Activated B cell treated with CpG ODN at 0.5 μM for 24 hours (primary cell): Measurements from ENCODE around the gene HOXB8. TPM values are rescaled to one million over a fixed set of nuclear protein-coding genes. Genes with fewer than 3 reads are reported as not detected.
A peak's percentile ranks its signal among the peaks of the same experiment; 100 is the strongest.

ENCODE experiments used
- ATAC-seq: fragments of 200-7000 bp; cut with Tn5 transposase; one replicate; pipeline ENCODE4 v1.10.0; 2021; ENCODE audit warnings: low read depth, mild to moderate bottlenecking, moderate library complexity
- CTCF ChIA-PET: fragments of 350-600 bp; sonication (Branson Sonifier 250); formaldehyde crosslinking; loops from one replicate; lab custom pipeline; 2021; ENCODE audit warnings: antibody characterized with exemption; lab: Charles Lee
- POLR2A ChIA-PET: fragments of 350-600 bp; sonication (Branson Sonifier 250); formaldehyde crosslinking; loops from one replicate; lab custom pipeline; 2021; ENCODE audit warnings: antibody characterized with exemption; lab: Charles Lee
- DNase-seq: peaks from one replicate; pipeline ENCODE4 v3.0.0; 2022
- H3K27ac Mint-ChIP-seq: one replicate; pipeline ENCODE4 v1.8.0; 2020; ENCODE audit warnings: mixed read lengths
- H3K27me3 Mint-ChIP-seq: one replicate; pipeline ENCODE4 v1.8.0; 2021; ENCODE audit warnings: mixed read lengths
- H3K36me3 Mint-ChIP-seq: one replicate; pipeline ENCODE4 v1.8.0; 2021; ENCODE audit warnings: low read depth, mixed read lengths
- H3K4me1 Mint-ChIP-seq: one replicate; pipeline ENCODE4 v1.8.0; 2021; ENCODE audit warnings: mixed read lengths
- H3K4me3 Mint-ChIP-seq: one replicate; pipeline ENCODE4 v1.8.0; 2020; ENCODE audit warnings: mild to moderate bottlenecking, mixed read lengths
- H3K9me3 Mint-ChIP-seq: one replicate; pipeline ENCODE4 v1.8.0; 2020; ENCODE audit warnings: mixed read lengths
- intact Hi-C: fragments of 100-400 bp; cut with micrococcal nuclease; formaldehyde crosslinking; loops from one replicate; pipeline ENCODE4 v1.15.1; 2024
- total RNA-seq: library from RNA; stranded (reverse); gene quantifications from 2 replicates; pipeline ENCODE4 v1.2.3, GENCODE V29; 2022
- TF ChIP-seq, protein P1 (sequence below): fragments of 200-600 bp; IDR thresholded peaks from one replicate; pipeline ENCODE4 v1.8.0; 2022; ENCODE audit warnings: antibody characterized with exemption, mild to moderate bottlenecking

Gene HOXB8
- total RNA-seq, 1 donor from 2014 or later, result not detected

DNA sequence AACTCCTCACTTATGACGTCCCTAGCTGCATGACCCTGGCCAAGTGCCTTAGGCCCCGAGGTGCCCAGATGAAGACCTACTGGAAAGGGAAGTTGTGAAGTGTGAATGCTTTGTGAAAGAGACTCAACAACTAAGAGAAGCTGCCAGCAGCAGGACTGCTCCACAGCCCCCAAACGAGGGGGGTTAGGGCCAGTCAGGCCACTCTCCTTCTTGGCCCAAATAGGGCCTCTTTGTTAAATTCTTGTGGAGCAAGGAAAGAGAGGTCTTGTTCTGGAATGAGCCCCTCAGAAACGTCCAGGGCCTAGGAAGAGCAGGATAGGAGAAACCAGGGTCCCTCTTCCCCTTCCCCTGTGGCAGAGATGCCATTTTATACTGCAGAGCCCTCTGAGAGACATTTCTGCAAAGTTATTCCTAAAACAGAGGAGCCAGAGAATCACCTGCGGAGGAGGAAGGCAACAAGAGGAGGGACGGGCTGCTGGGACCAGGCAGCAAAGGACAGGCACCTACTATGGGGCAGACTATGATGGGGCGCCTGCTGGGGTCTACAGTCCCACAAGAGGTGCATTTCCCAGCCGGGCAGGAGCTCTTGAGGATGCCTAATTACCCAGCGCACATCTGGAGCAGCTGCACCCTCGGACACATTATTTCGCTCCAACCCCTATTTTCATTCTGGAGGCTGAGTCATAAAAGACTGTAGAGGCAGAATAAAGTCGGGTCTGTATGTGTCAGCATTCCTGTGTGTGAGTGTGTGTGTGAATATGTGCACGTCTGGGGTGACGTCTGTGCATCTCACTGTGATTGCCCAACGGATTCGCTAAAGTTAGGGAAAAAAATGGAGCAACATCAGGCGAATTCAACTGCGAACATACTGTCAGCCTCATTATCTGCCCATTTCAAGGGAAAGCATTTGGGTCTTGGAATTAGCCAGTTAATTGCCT, 22.5 kb upstream of the HOXB8 start:
- POLR2A ChIA-PET, result no interaction called here
- no peaks in the 10 kb centered on the region for H3K9me3 Mint-ChIP-seq
- TF ChIP-seq, protein P1, sequence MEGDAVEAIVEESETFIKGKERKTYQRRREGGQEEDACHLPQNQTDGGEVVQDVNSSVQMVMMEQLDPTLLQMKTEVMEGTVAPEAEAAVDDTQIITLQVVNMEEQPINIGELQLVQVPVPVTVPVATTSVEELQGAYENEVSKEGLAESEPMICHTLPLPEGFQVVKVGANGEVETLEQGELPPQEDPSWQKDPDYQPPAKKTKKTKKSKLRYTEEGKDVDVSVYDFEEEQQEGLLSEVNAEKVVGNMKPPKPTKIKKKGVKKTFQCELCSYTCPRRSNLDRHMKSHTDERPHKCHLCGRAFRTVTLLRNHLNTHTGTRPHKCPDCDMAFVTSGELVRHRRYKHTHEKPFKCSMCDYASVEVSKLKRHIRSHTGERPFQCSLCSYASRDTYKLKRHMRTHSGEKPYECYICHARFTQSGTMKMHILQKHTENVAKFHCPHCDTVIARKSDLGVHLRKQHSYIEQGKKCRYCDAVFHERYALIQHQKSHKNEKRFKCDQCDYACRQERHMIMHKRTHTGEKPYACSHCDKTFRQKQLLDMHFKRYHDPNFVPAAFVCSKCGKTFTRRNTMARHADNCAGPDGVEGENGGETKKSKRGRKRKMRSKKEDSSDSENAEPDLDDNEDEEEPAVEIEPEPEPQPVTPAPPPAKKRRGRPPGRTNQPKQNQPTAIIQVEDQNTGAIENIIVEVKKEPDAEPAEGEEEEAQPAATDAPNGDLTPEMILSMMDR, result no peak
- H3K4me3 Mint-ChIP-seq, result no peak overlapping the region
- peaks cover 15% of the 10 kb centered on the region for H3K4me1 Mint-ChIP-seq
- intact Hi-C loops, result no loop called here
- CTCF ChIA-PET, result interaction anchor here (1.3 to 2.3 kb wide), 2 partner anchors 10 to 17 kb away, joined by 3 to 11 read pairs; no protein-coding TSS in a partner anchor
- H3K27ac Mint-ChIP-seq, result no peak overlapping the region
- no peak for ATAC-seq
- no peak for DNase-seq
- H3K36me3 Mint-ChIP-seq, result no peaks in the 10 kb centered on the region
- H3K27me3 Mint-ChIP-seq, result peaks cover 81% of the 10 kb centered on the region

DNA sequence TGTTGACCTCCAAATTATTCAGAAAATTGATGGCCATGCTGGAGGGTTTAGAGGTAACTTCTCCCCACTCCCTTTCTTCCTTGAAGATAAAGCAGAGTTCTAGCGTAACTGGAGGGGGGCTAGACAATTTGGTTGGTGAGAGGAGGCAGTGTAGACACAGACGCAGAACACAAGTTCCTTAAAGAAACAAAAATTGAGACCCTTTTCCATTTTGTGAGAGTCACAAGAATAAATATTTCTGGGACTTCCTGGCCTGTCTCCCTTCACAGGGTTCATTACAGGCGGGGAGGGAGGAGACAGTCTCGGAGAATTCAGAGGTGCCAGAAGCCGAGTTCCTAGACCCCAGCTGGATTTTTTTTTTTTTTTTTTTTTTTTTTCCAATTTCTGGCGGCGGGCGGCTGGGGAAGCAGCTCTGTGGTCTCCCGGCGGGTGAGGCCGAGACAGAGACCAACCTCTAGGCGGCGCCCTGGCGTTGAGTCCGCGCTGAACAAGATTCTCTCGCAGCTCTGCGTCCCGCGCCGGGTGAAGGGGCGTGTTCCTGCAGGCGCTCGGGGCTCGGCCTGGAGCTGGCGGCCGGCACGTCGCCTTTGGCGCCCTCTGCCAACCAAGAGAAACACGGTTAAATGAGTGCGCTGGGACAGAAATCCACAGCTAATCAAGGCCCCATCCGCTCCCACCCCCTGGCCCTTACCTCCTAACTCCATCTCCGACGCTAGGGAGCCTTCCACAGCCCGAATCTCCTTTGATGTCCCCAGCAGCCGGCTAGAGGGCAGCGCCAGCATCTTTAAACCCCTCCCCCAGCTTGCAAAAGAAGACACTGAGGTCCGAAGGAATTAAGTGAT, 21.3 kb upstream of the HOXB8 start:
- Mint-ChIP-seq H3K4me3 (no peak overlapping the region), H3K9me3 (no peaks in the 10 kb centered on the region), H3K36me3 (no peaks in the 10 kb centered on the region), H3K27ac (no peak overlapping the region), H3K27me3 (peaks cover 82% of the 10 kb centered on the region), H3K4me1 (peaks cover 6% of the 10 kb centered on the region)
- ATAC-seq (peak; percentile 71), DNase-seq (no peak)
- ChIA-PET POLR2A (interaction anchor here (0.6 to 0.8 kb wide), 3 partner anchors 18 to 573 kb away, joined by 3 to 6 read pairs (median 4); no protein-coding TSS in a partner anchor), CTCF (interaction anchor here (0.6 to 2.3 kb wide), 7 partner anchors 10 to 103 kb away, joined by 3 to 11 read pairs (median 3); partner anchors contain the start of gene HOXB9)
- TF ChIP-seq, protein P1, result no peak
- intact Hi-C loops, result no loop called here

- Mint-ChIP-seq H3K4me1 (peaks cover 3% of the 10 kb centered on the region), H3K4me3 (peak overlapping the region; percentile 35), H3K36me3 (no peaks in the 10 kb centered on the region), H3K27me3 (peaks cover 78% of the 10 kb centered on the region), H3K9me3 (no peaks in the 10 kb centered on the region), H3K27ac (no peak overlapping the region)
- POLR2A ChIA-PET, result no interaction called here
- TF ChIP-seq, protein P1, result no peak
- CTCF ChIA-PET, result no interaction called here
- intact Hi-C loops, result no loop called here
- DNase-seq (no peak), ATAC-seq (no peak)
Measured at GRCh38 chr17:48634493-48635208, 19.6 kb upstream of the HOXB8 start.

DNA sequence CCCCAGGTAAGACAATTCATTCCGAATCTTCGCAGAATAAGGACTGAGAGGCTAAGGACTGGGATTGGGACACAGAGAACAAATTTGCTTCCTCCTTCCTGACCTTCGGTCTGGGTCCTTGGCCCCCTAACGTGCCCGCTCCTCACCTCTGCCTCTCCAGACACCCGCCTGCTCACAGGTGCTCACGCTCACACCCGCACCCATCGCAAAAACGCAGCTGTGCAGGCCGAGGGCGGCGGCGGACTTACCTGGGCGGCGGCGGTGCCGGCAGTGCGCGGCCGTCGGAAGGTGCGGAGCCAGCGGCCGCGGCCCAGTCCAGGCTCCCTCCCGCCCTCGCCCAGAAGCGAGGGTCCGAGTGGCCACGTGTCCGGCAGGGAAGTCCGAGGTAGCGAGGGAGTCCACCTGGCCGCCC, 18.2 kb upstream of the HOXB8 start:
- Mint-ChIP-seq H3K9me3 (no peaks in the 10 kb centered on the region), H3K27me3 (peaks cover 83% of the 10 kb centered on the region), H3K27ac (no peak overlapping the region), H3K4me3 (no peak overlapping the region), H3K36me3 (no peaks in the 10 kb centered on the region), H3K4me1 (peaks cover 3% of the 10 kb centered on the region)
- DNase-seq (no peak), ATAC-seq (no peak)
- ChIA-PET CTCF (interaction anchor here (1.7 kb wide), 1 partner anchor 11 kb away, joined by 9 read pairs; no protein-coding TSS in a partner anchor), POLR2A (no interaction called here)
- intact Hi-C loops, result no loop called here
- TF ChIP-seq, protein P1, result no peak
